ENCODE results near the gene FCRL5.

Gene FCRL5

DNA sequence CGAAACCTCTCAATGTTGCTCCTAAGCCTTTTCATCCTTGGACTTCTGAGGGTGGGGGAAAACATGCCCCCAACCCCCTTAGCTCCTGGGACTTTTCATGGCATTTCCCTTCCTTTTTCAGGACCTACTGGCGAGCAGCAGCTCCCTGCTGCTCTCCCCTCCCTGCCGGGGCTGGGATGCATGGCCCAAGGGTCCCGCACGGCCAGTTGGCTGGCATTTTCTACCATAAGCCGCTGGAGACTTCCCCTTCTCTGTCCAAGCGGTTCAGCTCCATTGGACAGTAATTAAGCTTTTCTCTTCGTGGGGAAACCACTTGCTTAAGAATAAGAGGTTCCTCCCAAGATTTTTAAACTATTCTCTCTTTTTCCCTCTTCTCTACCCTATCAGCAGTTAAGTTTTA is 52.8 kb downstream of the FCRL5 start:
- Histone ChIP-seq H3K4ac (ENCODE audit: low read depth in 1 of 2, low read length in 2 of 2) (no peak overlapping the region), H3K27ac (ENCODE audit: low read length, poor library complexity, severe bottlenecking) (no peak overlapping the region), H3K23ac (ENCODE audit: low read length in 2 of 2) (peak overlapping the region in 1 of 2 experiments; percentile 17), H3K27me3 (ENCODE audit: control insufficient read depth in 1 of 2, insufficient read depth in 1 of 2, low read length in 2 of 2) (peaks cover 28 to 35% of the 10 kb centered on the region in 2 experiments), H2AK5ac (ENCODE audit: low read length, severe bottlenecking) (no peak overlapping the region), H2BK120ac (ENCODE audit: low read depth, low read length) (no peak overlapping the region), H3K4me3 (ENCODE audit: insufficient read depth in 1 of 2, low read depth in 1 of 2, low read length in 2 of 2) (no peak overlapping the region), H3K36me3 (ENCODE audit: control insufficient read depth in 1 of 2, insufficient read depth in 2 of 2, low read depth in 1 of 2, low read length in 2 of 2) (no peaks in the 10 kb centered on the region), H4K8ac (ENCODE audit: low read length) (no peak overlapping the region), H2BK12ac (ENCODE audit: low read length in 2 of 2) (no peak overlapping the region), H2AFZ (ENCODE audit: low read depth, low read length) (no peak overlapping the region), H4K91ac (ENCODE audit: low read length) (no peak overlapping the region), H3K4me1 (ENCODE audit: control insufficient read depth, insufficient read depth, low read depth, low read length) (no peaks in the 10 kb centered on the region), H2BK15ac (ENCODE audit: low read depth, poor library complexity, severe bottlenecking) (no peak overlapping the region), H2BK5ac (ENCODE audit: low read depth, low read length, poor library complexity, severe bottlenecking) (no peak overlapping the region), H3K9ac (ENCODE audit: low read length) (no peak overlapping the region), H3K9me3 (ENCODE audit: control insufficient read depth, low read length) (no peaks in the 10 kb centered on the region), H3K18ac (ENCODE audit: low read depth in 1 of 2, low read length in 2 of 2) (no peak overlapping the region), H3K79me1 (replicated peaks; ENCODE audit: low read length, poor library complexity, severe bottlenecking) (no peaks in the 10 kb centered on the region), H3K14ac (ENCODE audit: low read length in 2 of 2) (peak overlapping the region in 1 of 2 experiments; percentile 74), H3K4me2 (ENCODE audit: low read length, poor library complexity, severe bottlenecking) (no peak overlapping the region)
- DNase-seq: no peak
- 87% methylated on average over 6 of the region's 8 CpGs for WGBS

DNA sequence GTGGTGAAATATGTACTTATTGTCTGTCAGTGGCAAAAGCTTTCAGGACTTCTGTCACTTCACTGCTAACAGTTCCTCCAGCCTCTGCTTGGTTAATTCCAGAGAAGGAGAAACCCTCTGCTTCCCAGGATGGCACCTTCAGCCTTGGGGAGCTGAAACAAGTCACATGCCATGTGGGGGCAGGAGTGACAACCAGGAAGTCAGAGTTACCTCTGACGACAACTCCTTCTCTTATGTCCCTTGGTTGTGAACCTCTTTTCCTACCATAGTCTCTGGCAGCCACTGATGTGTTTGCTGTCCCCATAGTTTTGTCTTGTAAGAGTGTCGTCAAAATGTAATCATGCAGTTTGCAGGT is 53.6 kb downstream of the FCRL5 start:
- no peak overlapping the region for H3K4me2 ChIP-seq (ENCODE audit: low read length, poor library complexity, severe bottlenecking)
- H3K23ac ChIP-seq (ENCODE audit: low read length in 2 of 2): no peak overlapping the region
- H3K14ac ChIP-seq (ENCODE audit: low read length in 2 of 2): no peak overlapping the region
- H3K4me1 ChIP-seq (ENCODE audit: control insufficient read depth, insufficient read depth, low read depth, low read length): no peaks in the 10 kb centered on the region
- H2BK12ac ChIP-seq (ENCODE audit: low read length in 2 of 2): no peak overlapping the region
- peaks cover 28 to 41% of the 10 kb centered on the region in 2 experiments for H3K27me3 ChIP-seq (ENCODE audit: control insufficient read depth in 1 of 2, insufficient read depth in 1 of 2, low read length in 2 of 2)
- H3K36me3 ChIP-seq (ENCODE audit: control insufficient read depth in 1 of 2, insufficient read depth in 2 of 2, low read depth in 1 of 2, low read length in 2 of 2): no peaks in the 10 kb centered on the region
- H3K18ac ChIP-seq (ENCODE audit: low read depth in 1 of 2, low read length in 2 of 2): no peak overlapping the region
- H2BK15ac ChIP-seq (ENCODE audit: low read depth, poor library complexity, severe bottlenecking): no peak overlapping the region
- H2BK5ac ChIP-seq (ENCODE audit: low read depth, low read length, poor library complexity, severe bottlenecking): no peak overlapping the region
- no peak overlapping the region for H2BK120ac ChIP-seq (ENCODE audit: low read depth, low read length)
- H4K8ac ChIP-seq (ENCODE audit: low read length): no peak overlapping the region
- no peak overlapping the region for H3K27ac ChIP-seq (ENCODE audit: low read length, poor library complexity, severe bottlenecking)
- no peak overlapping the region for H4K91ac ChIP-seq (ENCODE audit: low read length)
- no peaks in the 10 kb centered on the region for H3K79me1 ChIP-seq (replicated peaks; ENCODE audit: low read length, poor library complexity, severe bottlenecking)
- no peak overlapping the region for H3K9ac ChIP-seq (ENCODE audit: low read length)
- WGBS: 87% methylated on average over 1 of the region's 2 CpGs
- H3K4me3 ChIP-seq (ENCODE audit: insufficient read depth in 1 of 2, low read depth in 1 of 2, low read length in 2 of 2): no peak overlapping the region
- H2AFZ ChIP-seq (ENCODE audit: low read depth, low read length): no peak overlapping the region
- no peak overlapping the region for H3K4ac ChIP-seq (ENCODE audit: low read depth in 1 of 2, low read length in 2 of 2)
- no peak overlapping the region for H2AK5ac ChIP-seq (ENCODE audit: low read length, severe bottlenecking)
- H3K9me3 ChIP-seq (ENCODE audit: control insufficient read depth, low read length): no peaks in the 10 kb centered on the region
- no peak for DNase-seq

DNA sequence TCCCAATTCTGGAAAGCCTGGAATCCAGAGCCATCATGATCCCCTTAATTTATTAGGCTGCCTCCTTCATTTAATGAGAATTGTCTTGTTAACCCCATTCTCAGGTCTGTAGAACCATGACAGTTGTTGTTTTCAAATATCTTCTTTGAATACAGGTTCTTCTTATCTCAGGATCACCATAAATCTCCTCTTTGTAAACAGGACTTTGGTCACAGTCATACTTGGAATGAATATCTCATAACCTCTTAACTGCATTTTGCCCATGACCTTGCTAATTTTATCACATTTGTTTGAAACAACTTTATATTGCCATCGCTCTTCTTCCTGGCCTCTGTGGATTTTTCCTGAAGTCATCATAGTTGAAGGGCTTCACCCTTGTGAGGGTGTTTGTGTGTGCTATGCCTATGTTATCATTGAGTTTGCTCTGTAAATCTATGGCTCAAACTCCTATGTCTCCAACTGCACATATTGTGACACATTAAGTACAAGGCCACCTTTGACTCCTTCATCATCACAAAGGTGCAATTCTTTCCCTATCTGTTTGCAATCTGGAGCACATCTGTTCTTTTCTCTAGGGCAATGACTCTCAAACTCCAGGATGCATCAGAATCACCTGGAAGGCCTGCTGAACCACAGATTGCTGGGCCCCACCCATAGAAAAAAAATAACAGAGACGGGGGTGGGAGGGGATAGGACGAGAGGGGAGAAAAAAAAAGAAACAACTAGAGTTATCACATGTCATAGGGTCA is 54.2 kb downstream of the FCRL5 start:
- Histone ChIP-seq H4K91ac (ENCODE audit: low read length) (no peak overlapping the region), H3K14ac (ENCODE audit: low read length in 2 of 2) (no peak overlapping the region), H3K9ac (ENCODE audit: low read length) (no peak overlapping the region), H3K79me1 (replicated peaks; ENCODE audit: low read length, poor library complexity, severe bottlenecking) (no peaks in the 10 kb centered on the region), H4K8ac (ENCODE audit: low read length) (no peak overlapping the region), H2BK15ac (ENCODE audit: low read depth, poor library complexity, severe bottlenecking) (no peak overlapping the region), H3K4me3 (ENCODE audit: insufficient read depth in 1 of 2, low read depth in 1 of 2, low read length in 2 of 2) (no peak overlapping the region), H3K23ac (ENCODE audit: low read length in 2 of 2) (no peak overlapping the region), H3K18ac (ENCODE audit: low read depth in 1 of 2, low read length in 2 of 2) (no peak overlapping the region), H3K27me3 (ENCODE audit: control insufficient read depth in 1 of 2, insufficient read depth in 1 of 2, low read length in 2 of 2) (peaks cover 28 to 45% of the 10 kb centered on the region in 2 experiments), H2AK5ac (ENCODE audit: low read length, severe bottlenecking) (no peak overlapping the region), H2BK5ac (ENCODE audit: low read depth, low read length, poor library complexity, severe bottlenecking) (no peak overlapping the region), H3K27ac (ENCODE audit: low read length, poor library complexity, severe bottlenecking) (no peak overlapping the region), H2BK120ac (ENCODE audit: low read depth, low read length) (no peak overlapping the region), H2BK12ac (ENCODE audit: low read length in 2 of 2) (no peak overlapping the region), H3K4me2 (ENCODE audit: low read length, poor library complexity, severe bottlenecking) (no peak overlapping the region), H2AFZ (ENCODE audit: low read depth, low read length) (no peak overlapping the region), H3K9me3 (ENCODE audit: control insufficient read depth, low read length) (no peaks in the 10 kb centered on the region), H3K36me3 (ENCODE audit: control insufficient read depth in 1 of 2, insufficient read depth in 2 of 2, low read depth in 1 of 2, low read length in 2 of 2) (no peaks in the 10 kb centered on the region), H3K4ac (ENCODE audit: low read depth in 1 of 2, low read length in 2 of 2) (no peak overlapping the region), H3K4me1 (ENCODE audit: control insufficient read depth, insufficient read depth, low read depth, low read length) (no peaks in the 10 kb centered on the region)
- 80% methylated on average over 1 of the region's 3 CpGs for WGBS
- DNase-seq: no peak

DNA sequence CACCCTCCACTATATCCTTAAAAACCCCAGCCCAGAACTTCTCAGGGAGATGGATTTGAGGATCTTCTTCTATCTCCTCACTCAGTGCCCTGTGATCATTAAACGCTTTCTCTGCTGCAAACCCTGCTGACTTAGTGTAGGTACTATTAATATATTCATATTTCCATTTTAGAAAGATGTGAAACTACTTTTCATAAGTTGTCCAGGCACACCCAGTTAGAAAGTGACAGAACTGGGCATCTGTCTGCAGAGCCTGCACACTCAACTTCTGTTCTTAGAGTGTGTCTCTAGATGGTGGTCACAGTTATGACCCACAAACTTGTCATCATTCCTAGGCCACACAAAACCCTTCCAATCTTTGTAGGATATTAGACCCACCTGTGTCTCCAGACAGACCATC is 55.0 kb downstream of the FCRL5 start:
- Histone ChIP-seq H2AK5ac (ENCODE audit: low read length, severe bottlenecking) (no peak overlapping the region), H2BK5ac (ENCODE audit: low read depth, low read length, poor library complexity, severe bottlenecking) (no peak overlapping the region), H3K9me3 (ENCODE audit: control insufficient read depth, low read length) (no peaks in the 10 kb centered on the region), H2AFZ (ENCODE audit: low read depth, low read length) (no peak overlapping the region), H4K91ac (ENCODE audit: low read length) (no peak overlapping the region), H3K14ac (ENCODE audit: low read length in 2 of 2) (no peak overlapping the region), H2BK12ac (ENCODE audit: low read length in 2 of 2) (no peak overlapping the region), H3K4me1 (ENCODE audit: control insufficient read depth, insufficient read depth, low read depth, low read length) (no peaks in the 10 kb centered on the region), H3K9ac (ENCODE audit: low read length) (no peak overlapping the region), H3K4me2 (ENCODE audit: low read length, poor library complexity, severe bottlenecking) (no peak overlapping the region), H3K36me3 (ENCODE audit: control insufficient read depth in 1 of 2, insufficient read depth in 2 of 2, low read depth in 1 of 2, low read length in 2 of 2) (no peaks in the 10 kb centered on the region), H3K18ac (ENCODE audit: low read depth in 1 of 2, low read length in 2 of 2) (no peak overlapping the region), H2BK15ac (ENCODE audit: low read depth, poor library complexity, severe bottlenecking) (no peak overlapping the region), H3K27me3 (ENCODE audit: control insufficient read depth in 1 of 2, insufficient read depth in 1 of 2, low read length in 2 of 2) (peaks cover 26 to 48% of the 10 kb centered on the region in 2 experiments), H3K79me1 (replicated peaks; ENCODE audit: low read length, poor library complexity, severe bottlenecking) (no peaks in the 10 kb centered on the region), H3K27ac (ENCODE audit: low read length, poor library complexity, severe bottlenecking) (no peak overlapping the region), H2BK120ac (ENCODE audit: low read depth, low read length) (no peak overlapping the region), H3K23ac (ENCODE audit: low read length in 2 of 2) (no peak overlapping the region), H3K4me3 (ENCODE audit: insufficient read depth in 1 of 2, low read depth in 1 of 2, low read length in 2 of 2) (no peak overlapping the region), H4K8ac (ENCODE audit: low read length) (no peak overlapping the region), H3K4ac (ENCODE audit: low read depth in 1 of 2, low read length in 2 of 2) (no peak overlapping the region)
- no CpG with 5 or more reads among the region's 1 CpG for WGBS
- DNase-seq: no peak

Data from mesenchymal stem cell (in vitro differentiated cells and primary cell).